Medulla oblongata (tissue), 1 donor: ENCODE measurements around the gene CD164L2.
"Not testable (repeated sequence)": the region's sequence is repeated elsewhere in the genome, so short reads cannot be mapped to it uniquely, and the experiment has no call there.

Experiments used
- DNase-seq: peaks from one replicate; pipeline ENCODE4 v3.0.0-alpha.2; 2015; ENCODE audit errors: extremely low spot score

The CD164L2 gene

GRCh38 chr1:27383039-27383605 lies at the start of gene CD164L2:
Gene CD164L2 (minus strand): TSS chr1:27383333. CDS start chr1:27383239, 94 bp downstream.
- no peak for DNase-seq

DNA sequence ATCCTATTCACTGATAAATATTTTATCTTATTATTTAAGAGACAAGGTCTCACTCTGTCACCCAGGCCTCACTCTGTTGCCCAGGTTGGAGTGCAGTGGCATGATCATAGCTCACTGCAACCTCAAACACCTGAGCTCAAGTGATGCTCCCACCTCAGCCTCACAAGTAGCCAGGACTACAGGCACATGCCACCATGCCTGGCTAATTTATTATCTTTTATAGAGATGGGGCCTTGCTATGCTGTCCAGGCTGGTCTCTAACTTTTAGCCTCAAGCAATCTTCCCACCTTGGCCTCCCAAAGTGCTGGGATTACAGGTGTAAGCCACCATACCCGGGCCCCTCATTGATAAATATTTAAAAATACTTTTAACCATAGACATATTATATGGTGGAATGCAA lies 49.6 kb upstream of the CD164L2 start:
- not testable (repeated sequence) for DNase-seq

DNA sequence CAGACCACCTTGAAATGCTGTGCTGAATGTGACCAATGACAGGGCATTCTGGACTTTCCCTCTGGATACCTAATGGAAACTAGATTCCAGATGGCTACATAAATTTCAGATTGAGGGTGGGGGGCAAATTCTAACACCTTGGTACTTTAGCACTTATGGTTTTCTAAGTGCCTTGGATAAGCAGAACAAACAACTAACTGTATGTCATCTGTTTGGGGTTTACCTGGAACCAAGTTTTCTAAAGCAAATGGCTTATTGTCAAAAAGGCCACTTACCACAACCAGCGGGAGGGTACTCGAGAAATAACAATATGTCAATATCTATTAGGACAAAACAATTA lies 48.4 kb upstream of the CD164L2 start:
- DNase-seq, result no peak

DNA sequence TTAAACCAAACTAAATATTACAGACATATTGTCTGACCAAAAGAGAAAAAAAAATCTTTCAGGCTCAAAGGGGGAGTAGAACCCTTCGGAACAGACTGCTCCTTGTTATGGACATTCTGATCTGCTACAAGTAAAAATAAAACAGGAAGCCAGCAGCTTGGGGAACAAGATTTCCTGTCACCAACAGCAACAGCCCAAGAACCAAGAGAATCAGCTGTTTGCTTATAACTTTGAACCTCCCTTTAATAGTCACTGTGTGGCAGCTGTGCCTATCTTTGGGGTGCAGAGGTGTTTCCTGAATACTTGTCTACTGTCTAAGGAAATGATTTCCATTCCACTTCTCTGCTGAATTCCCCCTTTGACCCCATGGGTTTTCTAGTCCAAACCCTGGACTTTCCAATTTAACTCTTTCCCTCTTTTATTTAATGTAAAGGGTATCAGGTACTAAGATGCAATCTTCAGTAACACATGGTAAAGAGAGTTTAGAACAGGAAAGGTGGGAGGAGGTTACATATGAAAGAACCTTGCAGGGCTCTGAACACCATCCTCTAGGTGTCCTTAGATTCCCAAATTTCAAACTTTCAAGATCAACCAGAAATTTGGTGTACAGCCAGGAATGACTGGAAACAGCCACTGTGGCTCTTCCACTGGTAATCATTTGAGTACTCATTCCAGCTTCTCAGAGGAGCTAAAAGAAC lies 47.9 kb upstream of the CD164L2 start:
- DNase-seq, result peak; percentile 83

DNA sequence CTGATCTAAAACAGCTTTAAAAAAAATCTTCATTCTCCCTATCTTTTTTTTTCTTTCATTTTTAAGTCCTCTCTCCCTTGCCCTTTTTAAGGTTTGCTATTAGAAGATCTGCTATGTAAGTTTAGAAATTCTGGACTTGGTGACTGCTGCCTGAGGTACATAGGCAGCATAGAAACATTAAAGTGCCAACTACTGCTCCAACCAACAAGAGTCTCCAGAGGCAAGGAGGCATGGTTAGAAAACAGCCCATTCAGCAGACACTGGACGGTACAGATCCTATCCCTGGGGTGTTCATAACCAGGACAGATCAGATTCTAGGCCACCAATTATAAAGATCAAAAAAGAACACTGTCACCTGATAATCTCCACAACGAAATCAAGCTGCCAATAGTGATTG lies 45.9 kb upstream of the CD164L2 start:
- DNase-seq, result peak; percentile 14

DNA sequence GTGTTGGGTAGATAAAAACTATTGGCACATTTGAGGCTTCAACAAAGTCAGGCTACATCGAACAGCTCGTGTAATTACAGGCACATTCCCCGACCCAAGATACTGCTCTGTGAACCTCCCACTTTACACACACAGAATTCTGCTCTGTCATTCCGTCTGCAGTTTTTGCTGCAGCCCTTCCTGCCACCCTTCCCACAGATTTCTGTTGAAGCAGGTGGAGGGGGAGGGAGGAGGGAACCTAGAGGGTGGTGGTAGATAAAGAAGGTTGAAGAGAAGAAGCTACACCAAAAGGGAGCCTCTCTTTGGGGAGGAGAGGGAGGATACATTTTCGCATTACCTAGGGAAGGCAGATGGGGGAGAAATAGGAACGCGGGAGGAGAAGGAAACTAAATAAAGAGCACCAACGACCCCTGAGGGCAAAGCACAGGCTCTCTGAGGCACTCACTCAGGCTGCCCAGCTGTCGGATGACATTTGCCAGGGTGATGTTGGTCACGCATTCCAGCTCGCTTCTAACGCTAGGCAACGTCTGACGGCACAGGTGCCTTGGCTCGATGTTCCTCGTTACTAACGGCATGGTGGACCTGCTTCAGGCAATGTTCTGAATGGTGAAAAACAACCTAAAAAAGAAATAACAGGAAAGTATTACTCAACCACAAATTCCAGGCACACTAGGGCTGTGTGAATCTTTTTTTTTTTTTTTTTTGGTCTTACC lies 45.3 kb upstream of the CD164L2 start:
- peak; percentile 33 for DNase-seq

- peak; percentile 11 for DNase-seq
These were observed 44.7 kb upstream of the CD164L2 start for GRCh38 chr1:27427816-27428315.

DNA sequence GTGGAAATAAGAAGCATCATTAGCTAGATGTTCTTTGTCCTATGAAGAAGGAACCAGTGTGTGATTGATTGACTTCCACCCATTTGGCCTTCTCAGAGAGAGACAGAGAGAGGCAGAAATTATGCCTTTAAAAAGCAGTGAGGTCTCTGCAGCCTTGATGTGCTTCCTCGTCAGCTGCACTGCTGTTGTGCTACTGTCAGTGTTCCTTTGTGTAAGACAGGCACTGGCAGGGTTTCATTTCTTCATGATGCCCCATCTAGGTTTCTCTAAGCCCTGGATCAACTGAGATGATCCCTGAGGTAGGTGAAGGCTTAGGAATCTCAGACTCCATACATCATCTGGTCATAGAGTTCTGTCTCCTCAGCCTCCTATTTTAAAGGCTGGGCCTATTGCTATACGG lies 44.2 kb upstream of the CD164L2 start:
- DNase-seq, result peak; percentile 79

GRCh38 chr1:27423709-27424108 lies 40.6 kb upstream of the CD164L2 start:
- DNase-seq, result no peak

GRCh38 chr1:27418326-27419185 lies 35.4 kb upstream of the CD164L2 start:
- peak; percentile 92 for DNase-seq

- no peak for DNase-seq
These were observed 34.6 kb upstream of the CD164L2 start for GRCh38 chr1:27417713-27418112.

- peak; percentile 85 for DNase-seq
These were observed 33.4 kb upstream of the CD164L2 start for GRCh38 chr1:27416387-27417111.

GRCh38 chr1:27414091-27414490 lies 31.0 kb upstream of the CD164L2 start:
- peak; percentile 78 for DNase-seq

GRCh38 chr1:27413004-27413403 lies 29.9 kb upstream of the CD164L2 start:
- no peak for DNase-seq

DNA sequence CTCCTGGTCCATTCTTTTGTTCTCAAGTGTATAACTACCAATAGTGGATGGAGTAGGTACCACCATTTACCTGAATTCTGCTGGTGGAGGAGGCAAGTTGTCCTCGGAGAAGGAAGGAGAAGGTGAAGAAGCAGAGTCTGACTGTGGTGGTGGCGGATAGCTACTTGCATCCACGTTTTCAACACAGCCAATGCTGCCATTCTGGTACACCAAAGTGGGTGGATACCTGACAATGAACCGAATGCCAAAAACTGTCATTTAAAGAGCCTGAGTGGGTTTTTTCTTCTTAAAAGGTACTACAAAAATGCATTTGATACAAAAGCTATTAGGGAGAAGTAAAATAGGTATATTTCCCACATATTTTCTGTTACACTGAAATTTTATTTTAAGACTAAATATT lies 29.4 kb upstream of the CD164L2 start:
- no peak for DNase-seq

GRCh38 chr1:27410709-27411108 lies 27.6 kb upstream of the CD164L2 start:
- DNase-seq, result no peak

- DNase-seq, result no peak
These were observed 26.5 kb upstream of the CD164L2 start for GRCh38 chr1:27409669-27410068.

- DNase-seq, result no peak
These were observed 25.0 kb upstream of the CD164L2 start for GRCh38 chr1:27408151-27408550.

- not testable (repeated sequence) for DNase-seq
These were observed 23.7 kb upstream of the CD164L2 start for GRCh38 chr1:27406791-27407190.

- peak; percentile 76 for DNase-seq
These were observed 23.2 kb upstream of the CD164L2 start for GRCh38 chr1:27406362-27406680.

DNA sequence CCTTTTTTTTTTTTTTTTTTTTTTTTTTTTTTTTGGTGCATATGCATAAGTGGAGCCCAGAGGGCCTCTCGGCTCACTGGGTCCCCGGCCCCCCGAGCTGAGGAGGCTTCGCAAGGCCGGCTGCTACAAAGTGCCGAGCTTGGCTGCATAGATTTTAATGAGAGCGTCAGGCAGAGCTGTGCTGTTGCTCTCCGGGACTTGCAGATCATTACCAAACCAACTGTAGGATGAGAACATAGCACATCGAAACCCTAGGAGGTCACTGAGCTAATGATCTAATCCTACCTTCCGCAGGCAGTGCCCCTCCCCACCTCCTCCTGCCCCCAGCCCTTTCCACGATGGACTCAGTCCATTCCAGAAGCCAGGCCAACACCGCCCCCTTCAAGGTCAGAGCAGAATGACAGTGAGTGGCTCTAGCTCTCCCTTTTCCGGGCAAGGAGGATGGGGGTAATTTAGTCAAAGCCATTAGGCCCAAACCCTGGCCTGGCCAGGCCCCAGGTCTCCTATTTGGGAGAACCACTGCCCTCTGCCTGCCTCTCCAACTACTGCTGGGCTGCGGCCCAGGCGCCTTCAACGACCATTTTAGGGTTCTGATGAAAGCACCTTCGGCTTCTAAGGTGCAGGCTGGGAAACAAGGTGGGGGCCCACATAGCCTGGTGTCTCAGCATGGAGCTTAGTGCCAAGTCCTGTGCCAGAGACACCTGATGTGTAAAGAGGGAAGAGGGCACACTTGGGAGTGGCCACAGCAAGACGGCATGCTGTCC lies 22.6 kb upstream of the CD164L2 start:
- not testable (repeated sequence) for DNase-seq
